ENCODE results near the gene MFSD1. TPM values are rescaled to one million over a fixed set of nuclear protein-coding genes. Genes with fewer than 3 reads are reported as not detected.

The MFSD1 gene
- total RNA-seq, 1 donor from 2014 or later: 59.2 TPM

DNA sequence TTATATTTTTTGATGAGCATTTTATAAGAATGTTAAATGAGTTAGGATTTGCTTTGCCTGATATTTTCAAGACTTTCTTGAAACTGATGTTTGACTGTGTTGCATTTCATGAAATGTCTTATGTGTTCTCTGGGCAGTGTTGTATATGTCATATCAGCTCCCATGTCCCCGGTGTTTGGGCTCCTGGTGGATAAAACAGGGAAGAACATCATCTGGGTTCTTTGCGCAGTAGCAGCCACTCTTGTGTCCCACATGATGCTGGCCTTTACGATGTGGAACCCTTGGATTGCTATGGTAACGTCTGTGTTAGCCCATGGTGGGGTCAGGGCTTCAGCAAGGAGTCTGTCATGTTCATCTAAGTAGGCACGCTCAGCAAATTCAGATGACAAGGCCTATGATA is 20.0 kb downstream of the MFSD1 start:
- no peak overlapping the region for H3K27ac ChIP-seq
- H3K4me3 ChIP-seq: no peak overlapping the region
- peaks cover 0 to 48% of the 10 kb centered on the region in 2 donors for H3K36me3 ChIP-seq
- no peaks in the 10 kb centered on the region for H3K9me3 ChIP-seq
- intact Hi-C loops (cut with DNase I): no loop called here
- no peak for TF ChIP-seq POLR2AphosphoS5 (IDR thresholded peaks at IDR 0.05; ENCODE audit: insufficient read depth in 1 of 2, low read depth in 1 of 2)
- H3K27me3 ChIP-seq: no peaks in the 10 kb centered on the region
- H3K4me1 ChIP-seq: no peaks in the 10 kb centered on the region
- DNase-seq (ENCODE audit: extremely low spot score in 2 of 2): no peak

DNA sequence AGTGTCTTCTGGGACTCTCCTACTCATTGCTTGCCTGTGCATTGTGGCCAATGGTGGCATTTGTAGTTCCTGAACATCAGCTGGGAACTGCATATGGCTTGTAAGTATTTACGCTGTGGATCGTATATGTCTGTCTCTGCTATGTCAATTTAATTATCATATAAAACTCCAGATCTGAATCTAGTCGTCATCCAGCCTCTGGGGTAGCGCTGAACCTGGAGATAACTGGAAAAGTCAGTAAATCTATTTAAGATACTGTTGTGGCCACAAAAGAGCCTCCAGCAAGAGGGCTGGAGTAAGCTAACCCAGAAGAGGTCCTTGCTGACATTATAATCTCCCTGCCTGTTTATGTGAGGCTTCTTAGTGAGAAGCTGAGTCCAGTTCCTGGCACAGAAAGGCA is 21.6 kb downstream of the MFSD1 start:
- no peaks in the 10 kb centered on the region for H3K4me1 ChIP-seq
- no peak overlapping the region for H3K4me3 ChIP-seq
- intact Hi-C loops (cut with DNase I): no loop called here
- no peaks in the 10 kb centered on the region for H3K27me3 ChIP-seq
- peaks cover 0 to 52% of the 10 kb centered on the region in 2 donors for H3K36me3 ChIP-seq
- no peak overlapping the region for H3K27ac ChIP-seq
- no peak for DNase-seq (ENCODE audit: extremely low spot score in 2 of 2)
- H3K9me3 ChIP-seq: no peaks in the 10 kb centered on the region
- no peak for TF ChIP-seq POLR2A (IDR thresholded peaks at IDR 0.05)
- TF ChIP-seq POLR2AphosphoS5 (IDR thresholded peaks at IDR 0.05; ENCODE audit: insufficient read depth in 1 of 2, low read depth in 1 of 2): no peak
- TF ChIP-seq CTCF (IDR thresholded peaks at IDR 0.05): no peak

- no peak for DNase-seq (ENCODE audit: extremely low spot score in 2 of 2)
- Histone ChIP-seq H3K36me3 (peaks cover 0 to 58% of the 10 kb centered on the region in 2 donors), H3K9me3 (no peaks in the 10 kb centered on the region), H3K27ac (no peak overlapping the region), H3K4me1 (no peaks in the 10 kb centered on the region), H3K27me3 (no peaks in the 10 kb centered on the region), H3K4me3 (no peak overlapping the region)
- intact Hi-C loops (cut with DNase I): no loop called here
- no peak for TF ChIP-seq POLR2A (IDR thresholded peaks at IDR 0.05)
- no peak for TF ChIP-seq POLR2AphosphoS5 (IDR thresholded peaks at IDR 0.05; ENCODE audit: insufficient read depth in 1 of 2, low read depth in 1 of 2)
- no peak for TF ChIP-seq CTCF (IDR thresholded peaks at IDR 0.05)
These were observed 25.9 kb downstream of the MFSD1 start for GRCh38 chr3:158827773-158828172.

DNA sequence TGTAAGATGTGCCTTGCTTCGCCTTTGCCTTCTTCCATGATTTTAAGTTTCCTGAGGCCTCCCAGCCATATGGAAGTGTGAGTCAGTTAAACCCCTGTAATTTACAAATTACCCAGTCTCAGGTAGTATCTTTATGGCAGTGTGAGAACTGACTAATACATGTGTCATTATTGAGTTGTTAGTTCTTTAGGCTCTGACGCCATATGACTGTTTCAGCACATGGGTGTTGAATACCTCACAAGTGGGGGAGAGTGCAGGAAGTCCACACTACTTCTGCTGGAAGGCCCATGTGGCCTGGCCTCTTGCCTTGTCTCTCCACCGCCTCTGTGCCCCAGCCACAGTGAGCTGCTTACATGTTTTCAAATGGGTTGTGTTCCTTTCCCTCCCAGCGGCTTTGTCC is 28.5 kb downstream of the MFSD1 start:
- peaks cover 0 to 32% of the 10 kb centered on the region in 2 donors for H3K36me3 ChIP-seq

DNA sequence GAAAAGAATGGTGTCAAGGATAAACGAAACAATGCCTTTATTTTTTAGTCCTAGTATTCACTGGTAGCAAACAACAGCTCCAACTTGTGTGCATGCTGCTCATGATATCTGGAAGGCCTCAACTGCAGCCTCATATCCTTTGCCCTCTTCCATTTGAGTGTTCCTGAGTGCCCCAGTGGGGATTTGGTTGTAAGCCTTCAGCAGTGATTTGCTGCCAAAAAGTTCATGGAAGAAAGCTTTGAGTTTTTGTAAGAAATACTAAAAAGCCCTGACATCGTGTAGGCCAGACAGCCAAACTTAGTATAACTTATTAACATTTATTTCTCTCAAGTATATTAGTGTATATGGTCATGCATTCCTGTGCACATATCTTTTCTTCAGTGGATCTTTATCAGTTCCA is 30.0 kb downstream of the MFSD1 start:
- H3K4me3 ChIP-seq: no peak overlapping the region
- peaks cover 0 to 27% of the 10 kb centered on the region in 2 donors for H3K36me3 ChIP-seq
- intact Hi-C loops (cut with DNase I): no loop called here
- no peaks in the 10 kb centered on the region for H3K27me3 ChIP-seq
- no peaks in the 10 kb centered on the region for H3K4me1 ChIP-seq
- no peak for DNase-seq (ENCODE audit: extremely low spot score in 2 of 2)
- TF ChIP-seq POLR2AphosphoS5 (IDR thresholded peaks at IDR 0.05; ENCODE audit: insufficient read depth in 1 of 2, low read depth in 1 of 2): no peak
- no peak for TF ChIP-seq CTCF (IDR thresholded peaks at IDR 0.05)
- H3K9me3 ChIP-seq: no peaks in the 10 kb centered on the region
- no peak overlapping the region for H3K27ac ChIP-seq

More for the DNA sequence above, 28.5 kb downstream of the MFSD1 start:
- no peak for TF ChIP-seq POLR2AphosphoS5 (IDR thresholded peaks at IDR 0.05; ENCODE audit: insufficient read depth in 1 of 2, low read depth in 1 of 2)
- no peak for TF ChIP-seq POLR2A (IDR thresholded peaks at IDR 0.05)
- TF ChIP-seq CTCF (IDR thresholded peaks at IDR 0.05): no peak
- no peak overlapping the region for H3K27ac ChIP-seq
- H3K4me3 ChIP-seq: no peak overlapping the region
- H3K9me3 ChIP-seq: no peaks in the 10 kb centered on the region
- H3K27me3 ChIP-seq: no peaks in the 10 kb centered on the region
- no peaks in the 10 kb centered on the region for H3K4me1 ChIP-seq
- intact Hi-C loops (cut with DNase I): no loop called here
- DNase-seq (ENCODE audit: extremely low spot score in 2 of 2): no peak
